ENCODE results near the gene ZNF862.
A peak's percentile ranks its signal among the peaks of the same experiment; 100 is the strongest.

ZNF862 gene

GRCh38 chr7:149838224-149838991, at the start of gene ZNF862:
Gene ZNF862 (plus strand): TSS chr7:149838375. CDS start chr7:149838612, 237 bp downstream.
- peak; percentile 97 to 98 for DNase-seq

- DNase-seq = no peak
Observed at GRCh38 chr7:149789101-149789500, 49.1 kb upstream of the ZNF862 start.

- DNase-seq = no peak
Observed at GRCh38 chr7:149790146-149790548, 48.0 kb upstream of the ZNF862 start.

DNA sequence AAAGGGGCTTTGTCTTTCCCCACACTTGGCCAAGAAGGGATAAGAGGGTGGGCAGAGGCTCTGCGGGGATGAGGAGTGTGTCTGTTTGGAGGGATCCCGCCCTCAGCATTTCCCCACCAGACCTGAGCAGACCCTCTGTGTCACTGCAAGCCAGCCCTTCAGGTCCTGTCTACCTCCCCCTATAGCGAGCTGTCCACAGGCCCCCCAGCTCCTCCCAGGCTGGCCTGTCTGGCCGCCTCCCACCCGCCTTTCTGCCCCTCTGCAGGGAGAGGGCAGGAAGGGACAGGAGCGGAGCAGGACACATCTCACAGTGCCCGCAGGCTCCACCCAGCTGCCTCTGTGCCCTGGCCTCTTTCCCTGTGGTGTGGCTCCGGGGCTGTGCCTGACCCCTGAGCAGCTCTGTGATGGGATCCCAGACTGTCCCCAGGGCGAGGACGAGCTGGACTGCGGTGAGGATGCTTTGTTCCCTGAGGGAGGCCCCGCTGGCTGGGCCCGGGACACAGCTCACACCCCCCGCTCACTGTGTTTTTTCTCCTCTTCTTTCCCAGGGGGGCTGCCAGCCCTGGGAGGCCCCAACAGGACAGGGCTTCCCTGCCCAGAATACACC, 47.3 kb upstream of the ZNF862 start:
- DNase-seq = no peak

- DNase-seq = no peak
Observed at GRCh38 chr7:149791411-149792219, 46.6 kb upstream of the ZNF862 start.

- DNase-seq = no peak
Observed at GRCh38 chr7:149792220-149792595, 46.0 kb upstream of the ZNF862 start.

DNA sequence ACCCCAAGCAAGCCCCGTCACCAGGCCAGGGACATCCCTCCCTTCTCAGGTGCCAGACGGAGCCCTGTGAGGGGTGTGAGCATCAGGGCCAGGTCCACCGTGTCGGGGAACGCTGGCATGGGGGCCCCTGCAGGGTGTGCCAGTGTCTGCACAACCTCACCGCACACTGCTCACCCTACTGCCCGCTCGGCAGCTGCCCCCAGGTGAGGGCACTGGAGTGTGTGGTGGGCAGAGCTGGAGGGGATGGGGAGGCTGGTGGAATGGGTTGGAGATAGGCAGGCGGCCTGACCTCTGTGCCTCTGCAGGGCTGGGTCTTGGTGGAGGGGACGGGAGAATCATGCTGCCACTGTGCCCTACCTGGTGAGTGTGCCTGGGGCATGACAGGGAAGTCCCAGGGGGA, 44.9 kb upstream of the ZNF862 start:
- DNase-seq = no peak

GRCh38 chr7:149794661-149795060, 43.5 kb upstream of the ZNF862 start:
- DNase-seq = no peak

DNA sequence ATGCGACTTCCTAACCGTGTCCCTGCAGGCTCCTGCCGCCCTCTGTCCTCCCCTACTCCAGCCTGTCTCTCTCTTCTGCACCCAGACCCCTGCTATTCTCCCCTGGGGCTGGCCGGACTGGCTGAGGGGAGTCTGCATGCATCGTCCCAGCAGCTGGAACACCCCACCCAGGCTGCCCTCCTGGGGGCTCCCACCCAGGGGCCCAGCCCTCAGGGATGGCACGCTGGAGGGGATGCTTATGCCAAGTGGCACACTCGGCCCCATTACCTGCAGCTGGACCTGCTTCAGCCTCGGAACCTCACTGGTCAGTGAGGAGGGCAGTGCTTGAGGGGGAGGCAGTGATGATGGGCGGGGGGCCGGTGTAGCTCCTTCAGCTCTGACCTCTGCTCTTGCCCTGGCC, 43.0 kb upstream of the ZNF862 start:
- DNase-seq = no peak

- no peak for DNase-seq
Observed at GRCh38 chr7:149796287-149796860, 41.8 kb upstream of the ZNF862 start.

- DNase-seq = no peak
Observed at GRCh38 chr7:149797771-149798170, 40.4 kb upstream of the ZNF862 start.

DNA sequence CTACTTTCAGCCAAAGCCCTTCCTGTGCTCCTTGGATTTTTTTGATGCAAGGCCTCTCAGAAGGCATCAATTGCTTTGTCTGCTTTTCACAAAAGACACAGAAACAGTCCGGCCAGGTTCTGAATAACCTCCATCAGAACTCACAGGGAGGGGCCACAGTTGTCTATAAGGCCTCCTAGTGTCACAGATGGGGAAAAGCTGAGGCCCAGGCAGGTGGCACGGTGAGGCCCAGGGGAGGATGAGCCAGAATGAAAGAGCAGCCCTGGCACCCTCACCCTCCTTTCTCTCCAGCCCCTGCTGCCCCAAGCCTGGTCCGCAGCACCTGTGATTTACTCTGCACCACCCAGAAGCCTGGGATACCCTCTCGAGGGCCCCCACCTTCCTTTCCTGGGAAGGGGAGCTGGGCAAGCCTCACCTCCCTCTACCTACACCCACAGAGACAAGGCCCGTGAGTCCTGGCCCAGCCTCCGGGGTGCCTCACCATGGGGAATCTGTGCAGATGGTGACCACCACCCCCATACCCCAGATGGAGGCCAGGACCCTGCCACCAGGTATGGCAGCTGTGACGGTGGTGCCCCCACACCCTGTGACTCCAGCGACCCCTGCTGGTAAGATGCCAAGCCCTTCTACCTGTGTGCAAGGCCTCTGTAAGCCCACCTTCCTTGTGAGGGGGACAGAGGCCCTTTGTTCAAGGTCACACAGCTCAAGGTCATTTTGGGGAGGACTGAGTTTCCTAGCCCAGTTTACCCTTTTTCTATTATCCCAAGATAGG, 38.6 kb upstream of the ZNF862 start:
- peak in 1 of 2 experiments; percentile 17 for DNase-seq

DNA sequence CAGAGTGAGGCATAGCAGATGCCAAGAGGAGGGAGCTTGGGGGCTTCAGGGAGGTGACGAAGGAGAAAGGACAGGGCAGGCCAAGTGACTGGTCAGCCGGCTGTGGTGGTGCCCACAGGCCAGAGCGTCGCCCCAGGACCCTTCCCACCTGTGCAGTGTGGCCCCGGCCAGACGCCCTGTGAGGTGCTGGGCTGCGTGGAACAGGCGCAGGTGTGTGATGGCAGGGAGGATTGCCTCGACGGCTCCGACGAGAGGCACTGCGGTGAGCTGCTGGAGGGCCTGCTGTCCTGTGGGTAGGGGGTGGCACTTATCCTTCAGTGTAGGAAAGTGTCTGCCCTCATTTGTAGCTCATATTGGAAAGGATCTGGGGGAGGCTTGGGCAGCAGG, 38.0 kb upstream of the ZNF862 start:
- no peak for DNase-seq

- no peak for DNase-seq
Observed at GRCh38 chr7:149801002-149801566, 37.1 kb upstream of the ZNF862 start.

- DNase-seq = no peak
Observed at GRCh38 chr7:149801816-149802215, 36.4 kb upstream of the ZNF862 start.

DNA sequence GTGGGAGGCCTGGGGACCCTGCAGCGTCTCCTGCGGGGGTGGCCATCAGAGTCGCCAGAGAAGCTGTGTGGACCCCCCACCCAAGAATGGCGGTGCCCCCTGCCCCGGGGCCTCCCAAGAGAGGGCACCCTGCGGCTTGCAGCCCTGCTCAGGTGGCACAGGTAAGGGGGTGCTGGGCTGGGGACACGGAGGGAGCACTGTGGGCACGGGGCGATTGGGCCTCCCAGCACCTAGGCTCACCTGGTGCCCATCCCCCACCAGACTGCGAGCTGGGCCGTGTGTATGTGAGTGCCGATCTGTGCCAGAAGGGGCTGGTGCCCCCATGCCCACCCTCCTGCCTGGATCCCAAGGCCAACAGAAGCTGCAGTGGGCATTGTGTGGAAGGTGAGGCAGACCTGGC, 35.2 kb upstream of the ZNF862 start:
- no peak for DNase-seq

DNA sequence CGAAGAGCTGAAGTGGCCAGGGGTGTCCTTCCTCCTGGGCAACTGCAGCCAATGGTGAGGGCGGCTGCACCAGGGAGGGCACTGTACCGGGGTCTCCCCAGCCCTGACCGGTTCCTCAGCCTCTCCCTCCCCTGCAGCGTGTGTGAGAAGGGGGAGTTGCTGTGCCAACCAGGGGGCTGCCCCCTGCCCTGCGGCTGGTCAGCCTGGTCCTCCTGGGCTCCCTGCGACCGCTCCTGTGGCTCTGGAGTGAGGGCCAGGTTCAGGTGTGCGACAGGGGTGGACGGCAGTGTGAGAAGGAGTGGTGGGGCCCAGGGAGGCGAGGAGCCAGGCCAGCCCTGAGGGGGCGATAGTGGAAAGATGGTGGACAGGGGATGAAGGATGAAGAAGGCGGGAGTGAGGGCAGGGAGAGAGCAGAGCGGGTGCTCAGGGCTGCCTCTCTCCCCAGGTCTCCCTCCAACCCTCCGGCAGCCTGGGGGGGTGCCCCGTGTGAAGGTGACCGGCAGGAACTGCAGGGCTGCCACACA, 34.6 kb upstream of the ZNF862 start:
- DNase-seq = no peak

DNA sequence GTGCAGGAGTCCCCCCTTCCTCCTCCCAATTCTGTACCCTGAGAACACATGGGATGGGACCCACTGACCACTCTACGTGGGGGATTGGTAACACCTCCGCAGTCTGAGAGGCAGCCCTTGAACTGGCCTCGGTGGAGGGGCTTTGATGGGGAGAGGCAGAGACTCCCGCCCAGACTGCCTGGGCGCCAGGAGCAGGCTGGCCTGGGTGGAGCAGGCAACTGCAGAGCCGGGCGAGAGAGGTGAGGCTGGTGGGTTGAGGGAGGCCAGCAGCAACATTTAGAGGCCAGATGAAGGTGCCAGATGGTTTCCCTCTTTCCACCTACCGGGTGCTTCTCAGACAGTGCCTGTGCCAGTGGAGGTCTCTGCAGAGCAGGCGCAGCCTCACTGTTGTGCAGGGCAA, 34.1 kb upstream of the ZNF862 start:
- no peak for DNase-seq

DNA sequence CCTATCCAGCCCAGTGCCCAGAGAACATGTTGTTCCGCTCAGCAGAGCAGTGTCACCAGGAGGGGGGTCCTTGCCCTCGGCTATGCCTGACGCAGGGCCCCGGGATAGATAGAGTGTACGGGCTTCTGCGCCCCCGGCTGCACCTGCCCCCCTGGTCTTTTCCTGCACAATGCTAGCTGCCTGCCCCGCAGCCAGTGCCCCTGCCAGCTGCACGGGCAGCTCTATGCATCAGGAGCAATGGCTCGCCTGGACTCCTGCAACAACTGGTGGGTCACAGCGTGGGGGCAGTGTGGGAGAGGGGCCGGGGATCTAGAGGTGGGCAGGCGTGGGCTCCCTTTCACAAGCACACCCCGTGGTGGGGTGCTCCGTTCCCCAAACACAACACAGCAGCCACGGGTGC, 31.4 kb upstream of the ZNF862 start:
- no peak for DNase-seq

DNA sequence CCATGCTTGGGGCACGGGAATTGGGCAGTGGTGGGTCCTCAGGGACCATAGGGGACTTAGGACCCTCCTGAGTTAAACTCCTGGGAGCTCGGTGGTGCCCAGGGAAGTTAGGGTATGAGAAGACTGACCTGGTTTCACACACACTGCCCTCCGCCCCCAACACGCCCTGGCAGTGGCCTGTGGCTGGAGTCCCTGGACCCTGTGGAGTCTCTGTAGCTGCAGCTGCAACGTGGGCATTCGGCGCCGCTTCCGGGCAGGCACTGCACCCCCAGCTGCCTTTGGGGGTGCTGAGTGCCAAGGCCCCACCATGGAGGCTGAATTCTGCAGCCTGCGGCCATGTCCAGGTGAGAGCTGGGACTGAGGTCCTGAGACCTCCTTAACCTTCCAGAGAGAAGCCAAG, 29.9 kb upstream of the ZNF862 start:
- DNase-seq = no peak

DNA sequence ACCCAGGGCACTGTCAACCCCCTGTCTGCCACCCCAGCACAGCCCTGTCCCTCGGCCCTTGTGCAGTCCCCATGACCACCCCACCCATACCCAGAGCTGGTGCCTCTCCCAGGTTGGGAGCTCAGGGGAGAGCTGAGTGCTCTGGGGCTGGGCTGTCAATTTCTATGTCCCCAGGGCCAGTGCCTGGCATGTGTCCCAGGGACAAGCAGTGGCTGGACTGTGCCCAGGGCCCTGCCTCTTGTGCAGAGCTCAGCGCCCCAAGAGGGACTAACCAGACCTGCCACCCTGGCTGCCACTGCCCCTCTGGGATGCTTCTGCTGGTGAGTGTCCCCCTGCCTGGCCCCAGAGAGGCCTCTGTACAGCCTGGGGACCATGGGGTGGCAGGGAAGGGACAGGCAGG, 29.0 kb upstream of the ZNF862 start:
- no peak for DNase-seq

- DNase-seq = no peak
Observed at GRCh38 chr7:149811221-149811620, 27.0 kb upstream of the ZNF862 start.
